ENCODE results near the gene ADCY1.

DNA sequence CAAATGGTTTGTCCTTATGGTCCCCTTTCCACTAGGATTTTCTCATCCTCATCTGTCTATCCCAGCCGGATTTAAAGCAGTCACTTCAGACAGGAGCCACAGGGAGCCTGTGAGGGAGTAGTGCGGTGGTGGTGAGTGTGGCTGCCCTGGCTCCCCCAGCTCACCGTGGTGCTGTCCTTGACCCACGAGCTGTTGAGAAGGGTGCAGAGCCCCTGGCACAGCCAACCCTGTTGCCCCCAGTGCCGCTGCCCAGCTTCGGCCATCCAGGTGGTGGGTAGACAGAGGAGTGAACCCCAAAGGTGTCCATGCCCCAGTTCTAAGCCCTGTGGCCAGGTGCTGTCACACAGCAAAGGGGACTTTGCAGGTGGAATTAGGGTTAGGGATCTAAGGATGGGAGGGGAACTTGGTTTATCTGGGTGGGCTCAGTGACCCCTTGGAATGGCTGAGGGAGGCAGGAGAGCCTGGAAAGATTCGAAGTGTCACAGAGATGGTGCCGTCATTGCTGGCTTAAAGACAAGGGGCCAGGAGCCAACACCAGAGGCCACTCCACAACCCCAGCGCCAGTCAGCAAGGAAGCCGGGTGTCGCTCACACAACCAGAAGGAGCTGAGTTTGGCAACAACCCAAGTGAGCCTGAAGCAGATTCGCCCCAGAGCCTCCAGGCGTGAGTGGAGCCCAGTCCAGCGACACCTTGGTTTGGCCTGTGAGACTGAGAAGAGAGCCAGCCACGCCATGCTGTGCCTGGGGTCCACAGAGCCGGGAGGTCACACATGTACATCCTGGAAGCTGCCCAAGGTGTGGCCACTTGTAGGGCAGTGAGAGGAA lies 142.4 kb downstream of the ADCY1 start:
- TF ChIP-seq EP300 (IDR thresholded peaks at IDR 0.05) (no peak), POLR2A (IDR thresholded peaks at IDR 0.05) (no peak)
- TF ChIP-seq, protein P1, sequence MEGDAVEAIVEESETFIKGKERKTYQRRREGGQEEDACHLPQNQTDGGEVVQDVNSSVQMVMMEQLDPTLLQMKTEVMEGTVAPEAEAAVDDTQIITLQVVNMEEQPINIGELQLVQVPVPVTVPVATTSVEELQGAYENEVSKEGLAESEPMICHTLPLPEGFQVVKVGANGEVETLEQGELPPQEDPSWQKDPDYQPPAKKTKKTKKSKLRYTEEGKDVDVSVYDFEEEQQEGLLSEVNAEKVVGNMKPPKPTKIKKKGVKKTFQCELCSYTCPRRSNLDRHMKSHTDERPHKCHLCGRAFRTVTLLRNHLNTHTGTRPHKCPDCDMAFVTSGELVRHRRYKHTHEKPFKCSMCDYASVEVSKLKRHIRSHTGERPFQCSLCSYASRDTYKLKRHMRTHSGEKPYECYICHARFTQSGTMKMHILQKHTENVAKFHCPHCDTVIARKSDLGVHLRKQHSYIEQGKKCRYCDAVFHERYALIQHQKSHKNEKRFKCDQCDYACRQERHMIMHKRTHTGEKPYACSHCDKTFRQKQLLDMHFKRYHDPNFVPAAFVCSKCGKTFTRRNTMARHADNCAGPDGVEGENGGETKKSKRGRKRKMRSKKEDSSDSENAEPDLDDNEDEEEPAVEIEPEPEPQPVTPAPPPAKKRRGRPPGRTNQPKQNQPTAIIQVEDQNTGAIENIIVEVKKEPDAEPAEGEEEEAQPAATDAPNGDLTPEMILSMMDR (IDR thresholded peaks at IDR 0.05): no peak
